Measurements from ENCODE around the gene RNU1-4. TPM values are rescaled to one million over a fixed set of nuclear protein-coding genes. Genes with fewer than 3 reads are reported as not detected.
"Not testable (repeated sequence)": the region's sequence is repeated elsewhere in the genome, so short reads cannot be mapped to it uniquely, and the experiment has no call there.

The RNU1-4 gene
- total and polyA plus RNA-seq, 2 donors (not counting 1 experiment from before 2014, with no cell fraction given) = 3,997 TPM; not detected in 1

GRCh38 chr1:16708704-16709103 lies 31.6 kb upstream of the RNU1-4 start:
- H3K27me3 ChIP-seq (ENCODE audit: control insufficient read depth, insufficient read depth, low read length); H3K36me3 ChIP-seq (ENCODE audit: control insufficient read depth, insufficient read depth, low read length); H3K9ac ChIP-seq (ENCODE audit: insufficient read depth, low read length); DNase-seq (ENCODE audit: low read depth in 2 of 2); H3K27ac ChIP-seq (ENCODE audit: insufficient read depth, low read length); H3K4me1 ChIP-seq (ENCODE audit: control insufficient read depth, extremely low read depth, insufficient read depth, low read length); H3K79me2 ChIP-seq (ENCODE audit: control insufficient read depth, insufficient read depth, low read length); H3K9me3 ChIP-seq (ENCODE audit: control insufficient read depth, insufficient read depth, low read depth, low read length); H2AFZ ChIP-seq (ENCODE audit: low read length); H3K4me3 ChIP-seq (replicated peaks in 1 of 4; ENCODE audit: control extremely low read depth in 1 of 4, insufficient read depth in 1 of 4, low read depth in 3 of 4, low read length in 4 of 4); H4K20me1 ChIP-seq (ENCODE audit: control insufficient read depth, extremely low read depth, insufficient read depth, low read length); H3K4me2 ChIP-seq (ENCODE audit: extremely low read depth, insufficient read depth, low read length): not testable (repeated sequence)

- not testable (repeated sequence) for H3K36me3 ChIP-seq (ENCODE audit: control insufficient read depth, insufficient read depth, low read length); H2AFZ ChIP-seq (ENCODE audit: low read length); H3K27me3 ChIP-seq (ENCODE audit: control insufficient read depth, insufficient read depth, low read length); H3K9ac ChIP-seq (ENCODE audit: insufficient read depth, low read length); H3K27ac ChIP-seq (ENCODE audit: insufficient read depth, low read length); H3K4me2 ChIP-seq (ENCODE audit: extremely low read depth, insufficient read depth, low read length); H3K4me3 ChIP-seq (replicated peaks in 1 of 4; ENCODE audit: control extremely low read depth in 1 of 4, insufficient read depth in 1 of 4, low read depth in 3 of 4, low read length in 4 of 4); H3K4me1 ChIP-seq (ENCODE audit: control insufficient read depth, extremely low read depth, insufficient read depth, low read length); DNase-seq (ENCODE audit: low read depth in 2 of 2); H4K20me1 ChIP-seq (ENCODE audit: control insufficient read depth, extremely low read depth, insufficient read depth, low read length); H3K9me3 ChIP-seq (ENCODE audit: control insufficient read depth, insufficient read depth, low read depth, low read length); H3K79me2 ChIP-seq (ENCODE audit: control insufficient read depth, insufficient read depth, low read length)
- peak in 1 of 2 donors; percentile 54 for TF ChIP-seq CTCF (conservative IDR thresholded peaks at IDR 0.05 in 1 of 2, IDR thresholded peaks at IDR 0.05 in 1 of 2; ENCODE audit: low read depth in 1 of 2, low read length in 2 of 2)
Observed at GRCh38 chr1:16709659-16710087, 30.6 kb upstream of the RNU1-4 start.

DNA sequence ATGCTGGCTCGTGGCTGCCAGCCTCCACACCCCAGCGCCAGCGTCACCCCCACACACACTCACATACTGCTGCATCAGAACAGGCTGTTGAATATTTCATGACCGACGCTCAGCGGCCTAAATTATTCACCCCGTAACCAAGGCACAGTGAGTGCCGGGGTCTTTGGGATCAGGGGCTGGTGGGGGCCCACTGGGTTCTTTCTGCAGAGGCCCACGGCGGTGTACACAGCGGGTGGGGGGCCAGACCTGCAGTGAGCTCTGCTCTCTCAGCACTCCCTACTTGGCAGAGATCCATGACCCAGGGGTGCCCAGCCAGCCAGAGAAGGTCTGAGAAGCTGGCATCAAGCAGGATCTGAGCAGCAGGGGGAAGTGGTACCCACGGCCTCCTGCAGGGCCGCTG lies 29.7 kb upstream of the RNU1-4 start:
- H2AFZ ChIP-seq (ENCODE audit: low read length); H3K79me2 ChIP-seq (ENCODE audit: control insufficient read depth, insufficient read depth, low read length); H3K27me3 ChIP-seq (ENCODE audit: control insufficient read depth, insufficient read depth, low read length); H3K9me3 ChIP-seq (ENCODE audit: control insufficient read depth, insufficient read depth, low read depth, low read length); H3K27ac ChIP-seq (ENCODE audit: insufficient read depth, low read length); H3K4me2 ChIP-seq (ENCODE audit: extremely low read depth, insufficient read depth, low read length); DNase-seq (ENCODE audit: low read depth in 2 of 2); H3K9ac ChIP-seq (ENCODE audit: insufficient read depth, low read length); H3K4me3 ChIP-seq (replicated peaks in 1 of 4; ENCODE audit: control extremely low read depth in 1 of 4, insufficient read depth in 1 of 4, low read depth in 3 of 4, low read length in 4 of 4); H3K4me1 ChIP-seq (ENCODE audit: control insufficient read depth, extremely low read depth, insufficient read depth, low read length); H4K20me1 ChIP-seq (ENCODE audit: control insufficient read depth, extremely low read depth, insufficient read depth, low read length); H3K36me3 ChIP-seq (ENCODE audit: control insufficient read depth, insufficient read depth, low read length): not testable (repeated sequence)

GRCh38 chr1:16712131-16712530 lies 28.2 kb upstream of the RNU1-4 start:
- not testable (repeated sequence) for H3K27me3 ChIP-seq (ENCODE audit: control insufficient read depth, insufficient read depth, low read length); H3K79me2 ChIP-seq (ENCODE audit: control insufficient read depth, insufficient read depth, low read length); H3K4me2 ChIP-seq (ENCODE audit: extremely low read depth, insufficient read depth, low read length); H4K20me1 ChIP-seq (ENCODE audit: control insufficient read depth, extremely low read depth, insufficient read depth, low read length); H3K9me3 ChIP-seq (ENCODE audit: control insufficient read depth, insufficient read depth, low read depth, low read length); H3K9ac ChIP-seq (ENCODE audit: insufficient read depth, low read length); H2AFZ ChIP-seq (ENCODE audit: low read length); H3K4me1 ChIP-seq (ENCODE audit: control insufficient read depth, extremely low read depth, insufficient read depth, low read length); H3K36me3 ChIP-seq (ENCODE audit: control insufficient read depth, insufficient read depth, low read length); H3K27ac ChIP-seq (ENCODE audit: insufficient read depth, low read length); H3K4me3 ChIP-seq (replicated peaks in 1 of 4; ENCODE audit: control extremely low read depth in 1 of 4, insufficient read depth in 1 of 4, low read depth in 3 of 4, low read length in 4 of 4); DNase-seq (ENCODE audit: low read depth in 2 of 2)

GRCh38 chr1:16712582-16712981 lies 27.7 kb upstream of the RNU1-4 start:
- not testable (repeated sequence) for H2AFZ ChIP-seq (ENCODE audit: low read length); H3K9me3 ChIP-seq (ENCODE audit: control insufficient read depth, insufficient read depth, low read depth, low read length); H3K4me2 ChIP-seq (ENCODE audit: extremely low read depth, insufficient read depth, low read length); H3K27me3 ChIP-seq (ENCODE audit: control insufficient read depth, insufficient read depth, low read length); H3K4me3 ChIP-seq (replicated peaks in 1 of 4; ENCODE audit: control extremely low read depth in 1 of 4, insufficient read depth in 1 of 4, low read depth in 3 of 4, low read length in 4 of 4); H3K79me2 ChIP-seq (ENCODE audit: control insufficient read depth, insufficient read depth, low read length); H3K4me1 ChIP-seq (ENCODE audit: control insufficient read depth, extremely low read depth, insufficient read depth, low read length); H3K36me3 ChIP-seq (ENCODE audit: control insufficient read depth, insufficient read depth, low read length); H3K9ac ChIP-seq (ENCODE audit: insufficient read depth, low read length); H3K27ac ChIP-seq (ENCODE audit: insufficient read depth, low read length); H4K20me1 ChIP-seq (ENCODE audit: control insufficient read depth, extremely low read depth, insufficient read depth, low read length); DNase-seq (ENCODE audit: low read depth in 2 of 2)

DNA sequence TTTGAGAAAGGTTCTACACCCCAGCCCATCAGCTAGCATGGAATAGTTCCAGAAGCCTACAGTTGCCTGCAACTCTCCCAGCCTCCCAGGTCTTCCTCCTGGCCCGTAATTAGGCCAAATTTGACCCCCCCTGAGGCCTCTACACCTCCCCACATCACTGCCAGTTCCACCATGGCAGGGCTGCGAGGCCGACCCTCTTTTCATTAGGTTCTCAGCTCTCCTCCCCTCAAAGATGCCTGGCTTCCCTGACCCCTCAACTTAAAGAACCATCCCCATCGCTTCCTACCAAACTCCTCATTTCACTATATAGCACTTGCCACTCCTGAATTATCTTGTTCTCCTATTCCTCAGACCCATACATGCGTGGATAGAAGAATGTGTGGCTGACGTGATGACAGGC lies 27.3 kb upstream of the RNU1-4 start:
- H3K79me2 ChIP-seq (ENCODE audit: control insufficient read depth, insufficient read depth, low read length); H4K20me1 ChIP-seq (ENCODE audit: control insufficient read depth, extremely low read depth, insufficient read depth, low read length); H3K9ac ChIP-seq (ENCODE audit: insufficient read depth, low read length); H3K36me3 ChIP-seq (ENCODE audit: control insufficient read depth, insufficient read depth, low read length); H3K4me3 ChIP-seq (replicated peaks in 1 of 4; ENCODE audit: control extremely low read depth in 1 of 4, insufficient read depth in 1 of 4, low read depth in 3 of 4, low read length in 4 of 4); H2AFZ ChIP-seq (ENCODE audit: low read length); H3K27me3 ChIP-seq (ENCODE audit: control insufficient read depth, insufficient read depth, low read length); H3K9me3 ChIP-seq (ENCODE audit: control insufficient read depth, insufficient read depth, low read depth, low read length); DNase-seq (ENCODE audit: low read depth in 2 of 2); H3K27ac ChIP-seq (ENCODE audit: insufficient read depth, low read length); H3K4me1 ChIP-seq (ENCODE audit: control insufficient read depth, extremely low read depth, insufficient read depth, low read length); H3K4me2 ChIP-seq (ENCODE audit: extremely low read depth, insufficient read depth, low read length): not testable (repeated sequence)
